CD4-positive, alpha-beta T cell treated with Interleukin-6 for 4 hours (primary cell): ENCODE data around the gene EFCAB6.

ENCODE experiments used
- DNase-seq: peaks from one replicate; pipeline ENCODE4 v3.0.0-alpha.2; 2020; ENCODE audit warnings: mixed read lengths

The EFCAB6 gene

GRCh38 chr22:43539572-43540528 is 272.3 kb downstream of the EFCAB6 start:
- DNase-seq = no peak

GRCh38 chr22:43537019-43537585 is 275.0 kb downstream of the EFCAB6 start:
- DNase-seq = no peak

- DNase-seq = no peak
Measured at GRCh38 chr22:43535741-43536140, 276.4 kb downstream of the EFCAB6 start.

GRCh38 chr22:43535336-43535735 is 276.8 kb downstream of the EFCAB6 start:
- no peak for DNase-seq

GRCh38 chr22:43534916-43535315 is 277.2 kb downstream of the EFCAB6 start:
- no peak for DNase-seq

GRCh38 chr22:43533656-43534428 is 278.3 kb downstream of the EFCAB6 start:
- DNase-seq = no peak

- DNase-seq = no peak
Measured at GRCh38 chr22:43533156-43533530, 279.0 kb downstream of the EFCAB6 start.

- DNase-seq = no peak
Measured at GRCh38 chr22:43532301-43533155, 279.6 kb downstream of the EFCAB6 start.

GRCh38 chr22:43531651-43532050 is 280.5 kb downstream of the EFCAB6 start:
- DNase-seq = no peak

- DNase-seq = no peak
Measured at GRCh38 chr22:43530349-43531201, 281.5 kb downstream of the EFCAB6 start.

GRCh38 chr22:43529934-43530333 is 282.2 kb downstream of the EFCAB6 start:
- DNase-seq = no peak

- no peak for DNase-seq
Measured at GRCh38 chr22:43529461-43529860, 282.6 kb downstream of the EFCAB6 start.

- no peak for DNase-seq
Measured at GRCh38 chr22:43528601-43529360, 283.3 kb downstream of the EFCAB6 start.

GRCh38 chr22:43526946-43527345 is 285.2 kb downstream of the EFCAB6 start:
- DNase-seq = no peak

- DNase-seq = no peak
Measured at GRCh38 chr22:43526117-43526655, 285.9 kb downstream of the EFCAB6 start.

GRCh38 chr22:43521716-43522115 is 290.4 kb downstream of the EFCAB6 start:
- no peak for DNase-seq

- no peak for DNase-seq
Measured at GRCh38 chr22:43520632-43521039, 291.5 kb downstream of the EFCAB6 start.

- DNase-seq = no peak
Measured at GRCh38 chr22:43516996-43517635, 295.0 kb downstream of the EFCAB6 start.

GRCh38 chr22:43516386-43516785 is 295.7 kb downstream of the EFCAB6 start:
- DNase-seq = no peak

- DNase-seq = no peak
Measured at GRCh38 chr22:43515902-43516301, 296.2 kb downstream of the EFCAB6 start.
